ENCODE data around the gene CIAPIN1. TPM values are rescaled to one million over a fixed set of nuclear protein-coding genes. Genes with fewer than 3 reads are reported as not detected.

CIAPIN1 gene
- total and polyA plus RNA-seq, 2 of the 8 experiments (the other 6 are each of a cell fraction or from before 2014, with no cell fraction given) = 76.8 to 83.6 TPM

DNA sequence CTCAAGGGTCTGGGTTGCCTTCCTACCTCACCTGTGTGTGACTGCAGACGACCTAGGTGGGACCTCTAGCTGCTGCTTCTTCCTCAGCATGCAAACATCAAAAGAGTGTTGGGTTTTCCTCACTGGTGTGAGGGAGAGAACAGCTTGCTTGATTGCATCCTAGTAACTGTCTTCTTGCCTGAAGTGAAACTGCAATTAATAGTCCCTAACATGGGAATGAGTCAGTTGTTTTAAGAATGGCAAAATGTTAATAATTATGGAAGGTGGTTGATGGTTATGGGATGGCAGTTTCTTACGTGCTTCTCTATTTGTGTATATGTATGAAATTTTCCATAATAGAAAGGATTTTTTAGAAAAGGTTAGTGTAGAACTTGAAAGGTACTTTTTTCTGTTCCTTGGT lies 21.2 kb upstream of the CIAPIN1 start:
- H2BK120ac ChIP-seq (replicated peaks; ENCODE audit: low read depth, low read length) = no peak overlapping the region
- peaks cover 17 to 69% (median 51%) of the 10 kb centered on the region in 4 experiments for H3K36me3 ChIP-seq (ENCODE audit: control insufficient read depth in 2 of 4, insufficient read depth in 4 of 4, low read length in 3 of 4)

More for the DNA sequence above, 21.2 kb upstream of the CIAPIN1 start:
- no peak overlapping the region for H2AK5ac ChIP-seq (ENCODE audit: low read depth, low read length)
- H3K79me1 ChIP-seq (ENCODE audit: low read depth, low read length) = peaks cover 10% of the 10 kb centered on the region
- no peak overlapping the region for H2BK20ac ChIP-seq (ENCODE audit: low read length)
- no peak overlapping the region for H3K14ac ChIP-seq (ENCODE audit: insufficient read length)
- H4K8ac ChIP-seq (ENCODE audit: extremely low read depth, insufficient read depth, low read length) = no peak overlapping the region
- POLR2A ChIA-PET (ENCODE audit: partially characterized antibody) = interaction anchor here (0.7 to 1.0 kb wide), 2 partner anchors 12 to 20 kb away, joined by 3 read pairs; no protein-coding TSS in a partner anchor
- H3K18ac ChIP-seq (ENCODE audit: extremely low read depth, low read length) = no peak overlapping the region
- H4K20me1 ChIP-seq (replicated peaks in 1 of 2; ENCODE audit: control insufficient read depth in 1 of 2, insufficient read depth in 2 of 2, low read length in 2 of 2) = peaks cover 2 to 7% of the 10 kb centered on the region in 2 experiments
- CTCF ChIA-PET (ENCODE audit: partially characterized antibody) = interaction anchor here (1.3 kb wide), 1 partner anchor 45 kb away, joined by 3 read pairs; no protein-coding TSS in a partner anchor
- H3K27me3 ChIP-seq (replicated peaks in 1 of 4; ENCODE audit: control insufficient read depth in 3 of 4, extremely low read depth in 1 of 4, insufficient read depth in 3 of 4, low read length in 3 of 4) = no peaks in the 10 kb centered on the region
- no peak overlapping the region for H3K4me2 ChIP-seq (ENCODE audit: insufficient read depth in 1 of 2, low read depth in 2 of 2, low read length in 2 of 2)
- H2AFZ ChIP-seq (ENCODE audit: low read length) = no peak overlapping the region
- H3K9ac ChIP-seq (replicated peaks in 1 of 4; ENCODE audit: extremely low read depth in 1 of 4, low read depth in 3 of 4, low read length in 3 of 4) = no peak overlapping the region
- peaks cover 1% of the 10 kb centered on the region; the same call in 1 of the 2 replicates for H3K23me2 ChIP-seq (ENCODE audit: low read depth, low read length)
- no peak for TF ChIP-seq ATF3 (IDR thresholded peaks at IDR 0.05; ENCODE audit: insufficient read depth, low read depth, low read length)
- TF ChIP-seq, protein P1, sequence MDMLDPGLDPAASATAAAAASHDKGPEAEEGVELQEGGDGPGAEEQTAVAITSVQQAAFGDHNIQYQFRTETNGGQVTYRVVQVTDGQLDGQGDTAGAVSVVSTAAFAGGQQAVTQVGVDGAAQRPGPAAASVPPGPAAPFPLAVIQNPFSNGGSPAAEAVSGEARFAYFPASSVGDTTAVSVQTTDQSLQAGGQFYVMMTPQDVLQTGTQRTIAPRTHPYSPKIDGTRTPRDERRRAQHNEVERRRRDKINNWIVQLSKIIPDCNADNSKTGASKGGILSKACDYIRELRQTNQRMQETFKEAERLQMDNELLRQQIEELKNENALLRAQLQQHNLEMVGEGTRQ (IDR thresholded peaks at IDR 0.05; ENCODE audit: low read length) = no peak
- H4K91ac ChIP-seq (replicated peaks; ENCODE audit: insufficient read length, low read length) = no peak overlapping the region
- no peak overlapping the region for H3K4ac ChIP-seq (replicated peaks; ENCODE audit: insufficient read length, low read depth, low read length)
- DNase-seq (ENCODE audit: low read depth in 1 of 2, low spot score in 2 of 2) (no peak), FAIRE-seq (no peak)
- no peaks in the 10 kb centered on the region for H3K9me3 ChIP-seq (ENCODE audit: insufficient read depth in 2 of 2, low read depth in 1 of 2, low read length in 1 of 2)
- H3K79me2 ChIP-seq (ENCODE audit: control insufficient read depth in 1 of 2, insufficient read depth in 2 of 2, low read length in 2 of 2) = peaks cover 4 to 20% of the 10 kb centered on the region in 2 experiments; a peak in 3 of 4 replicates
- WGBS, 2 experiments (ENCODE audit: extremely low coverage in 1 of 2, insufficient coverage in 1 of 2, insufficient read length in 1 of 2, insufficient replicate concordance in 2 of 2, low coverage in 1 of 2, low lambda C conversion rate in 2 of 2, missing lambda C conversion rate in 1 of 2) = 98% methylated on average over 2 of the region's 2 CpGs; no CpG with 5 or more reads in 1 of the 2 experiments
- no peak overlapping the region for H2BK12ac ChIP-seq (ENCODE audit: low read depth, low read length)
- H2BK5ac ChIP-seq (ENCODE audit: low read depth, low read length) = no peak overlapping the region
- H3K23ac ChIP-seq (ENCODE audit: insufficient read length) = no peak overlapping the region
- H3K4me3 ChIP-seq (ENCODE audit: extremely low read depth in 1 of 4, insufficient read depth in 2 of 4, low read depth in 3 of 4, low read length in 4 of 4) = no peak overlapping the region
- H3K4me1 ChIP-seq (replicated peaks in 1 of 4; ENCODE audit: control insufficient read depth in 3 of 4, insufficient read depth in 4 of 4, low read length in 3 of 4) = peaks cover 5 to 23% (median 17%) of the 10 kb centered on the region in 4 experiments
- H3K56ac ChIP-seq (replicated peaks; ENCODE audit: insufficient read length, low read depth, low read length) = no peak overlapping the region
- no peak overlapping the region for H3K27ac ChIP-seq (ENCODE audit: low read depth, low read length)
- H4K5ac ChIP-seq (ENCODE audit: insufficient read length, low read depth, low read length) = no peak overlapping the region
- H2BK15ac ChIP-seq (ENCODE audit: low read length) = no peak overlapping the region

All from H1 (cell line).